GM12872 (cell line): ENCODE results near the gene MIOX.

Experiments
- CTCF ChIP-seq: IDR thresholded peaks from 3 replicates; pipeline ENCODE4 v1.5.1; 2011; ENCODE audit warnings: low read depth, mild to moderate bottlenecking, low read length, moderate library complexity; ENCODE audit not compliant: insufficient read depth

The MIOX gene

GRCh38 chr22:50525104-50525857 lies 38.6 kb downstream of the MIOX start, which contains the start of gene SCO2:
SCO2 (minus strand) TSS chr22:50525598; CDS start chr22:50524411, 1,187 bp downstream.
- TF ChIP-seq CTCF: peak; percentile 56; the same call in 2 of the 3 replicates

- TF ChIP-seq CTCF: no peak
Measured at GRCh38 chr22:50525858-50526107, 39.1 kb downstream of the MIOX start.

GRCh38 chr22:50526108-50526833 lies 39.6 kb downstream of the MIOX start:
- TF ChIP-seq CTCF: peak; percentile 65; the same call in 2 of the 3 replicates

GRCh38 chr22:50526834-50527801 lies 40.5 kb downstream of the MIOX start:
- TF ChIP-seq CTCF: no peak

GRCh38 chr22:50527921-50528681 lies 41.4 kb downstream of the MIOX start:
- TF ChIP-seq CTCF: no peak

- no peak for TF ChIP-seq CTCF
Measured at GRCh38 chr22:50528682-50529415, 42.2 kb downstream of the MIOX start.
